ENCODE measurements around the gene DSG3.

DSG3 gene

GRCh38 chr18:31430072-31430471 lies 17.5 kb upstream of the DSG3 start:
- DNase-seq (ENCODE audit: low read depth in 3 of 3), result no peak

GRCh38 chr18:31430554-31430953 lies 17.0 kb upstream of the DSG3 start:
- no peak for DNase-seq (ENCODE audit: low read depth in 3 of 3)

GRCh38 chr18:31432316-31432715 lies 15.2 kb upstream of the DSG3 start:
- no peak for DNase-seq (ENCODE audit: low read depth in 3 of 3)

GRCh38 chr18:31436825-31437224 lies 10.7 kb upstream of the DSG3 start:
- DNase-seq (ENCODE audit: low read depth in 3 of 3), result no peak

- no peak for DNase-seq (ENCODE audit: low read depth in 3 of 3)
These were observed 9.1 kb upstream of the DSG3 start for GRCh38 chr18:31438402-31438801.

- DNase-seq (ENCODE audit: low read depth in 3 of 3), result no peak
These were observed 7.7 kb upstream of the DSG3 start for GRCh38 chr18:31439807-31440325.

GRCh38 chr18:31440787-31441186 lies 6.8 kb upstream of the DSG3 start:
- no peak for DNase-seq (ENCODE audit: low read depth in 3 of 3)

GRCh38 chr18:31441493-31441892 lies 6.0 kb upstream of the DSG3 start:
- no peak for DNase-seq (ENCODE audit: low read depth in 3 of 3)

GRCh38 chr18:31444142-31444541 lies 3.4 kb upstream of the DSG3 start:
- no peak for DNase-seq (ENCODE audit: low read depth in 3 of 3)

GRCh38 chr18:31445908-31446307 lies 1.6 kb upstream of the DSG3 start:
- DNase-seq (ENCODE audit: low read depth in 3 of 3), result no peak

GRCh38 chr18:31446854-31447253 lies 687 bp upstream of the DSG3 start:
- no peak for DNase-seq (ENCODE audit: low read depth in 3 of 3)

GRCh38 chr18:31450409-31450808 lies 2.9 kb downstream of the DSG3 start:
- no peak for DNase-seq (ENCODE audit: low read depth in 3 of 3)

- no peak for DNase-seq (ENCODE audit: low read depth in 3 of 3)
These were observed 4.1 kb downstream of the DSG3 start for GRCh38 chr18:31451625-31452024.

- DNase-seq (ENCODE audit: low read depth in 3 of 3), result no peak
These were observed 6.6 kb downstream of the DSG3 start for GRCh38 chr18:31454066-31454708.

GRCh38 chr18:31469629-31470028 lies 22.1 kb downstream of the DSG3 start:
- DNase-seq (ENCODE audit: low read depth in 3 of 3), result no peak

- DNase-seq (ENCODE audit: low read depth in 3 of 3), result no peak
These were observed 31.1 kb downstream of the DSG3 start for GRCh38 chr18:31478688-31479087.

GRCh38 chr18:31482051-31482450 lies 34.5 kb downstream of the DSG3 start:
- no peak for DNase-seq (ENCODE audit: low read depth in 3 of 3)

GRCh38 chr18:31483396-31483795 lies 35.9 kb downstream of the DSG3 start:
- DNase-seq (ENCODE audit: low read depth in 3 of 3), result no peak

- DNase-seq (ENCODE audit: low read depth in 3 of 3), result no peak
These were observed 36.9 kb downstream of the DSG3 start for GRCh38 chr18:31484461-31484860.

- no peak for DNase-seq (ENCODE audit: low read depth in 3 of 3)
These were observed 38.6 kb downstream of the DSG3 start for GRCh38 chr18:31486165-31486564.

- no peak for DNase-seq (ENCODE audit: low read depth in 3 of 3)
These were observed 39.9 kb downstream of the DSG3 start for GRCh38 chr18:31487246-31488015.

- DNase-seq (ENCODE audit: low read depth in 3 of 3), result no peak
These were observed 41.8 kb downstream of the DSG3 start for GRCh38 chr18:31489311-31489710.

- no peak for DNase-seq (ENCODE audit: low read depth in 3 of 3)
These were observed 42.8 kb downstream of the DSG3 start for GRCh38 chr18:31490387-31490786.
